SK-N-SH (cell line): ENCODE data around the gene LACTBL1. TPM values are rescaled to one million over a fixed set of nuclear protein-coding genes. Genes with fewer than 3 reads are reported as not detected.

ENCODE experiments used
- CTCF ChIA-PET: fragments of 300-600, 350-600 bp; formaldehyde crosslinking; extraction: SDS; loops from one replicate; lab custom pipeline; 2021; lab: Yijun Ruan, JAX
- POLR2A ChIA-PET: fragments of 350-600 bp; sonication (Branson Sonifier 250); formaldehyde crosslinking; extraction: SDS; loops from one replicate; lab custom pipeline; 2020; ENCODE audit warnings: antibody characterized with exemption, inconsistent platforms; lab: Yijun Ruan, JAX
- DNase-seq: peaks from one replicate; pipeline ENCODE4 v3.0.0; 2012
- H2AFZ ChIP-seq: fragments of 200-600 bp; sonication (generic); 2 replicates; pipeline ENCODE4 v1.8.1; 2016; ENCODE audit warnings: antibody characterized with exemption, mild to moderate bottlenecking, low read depth
- H3F3A ChIP-seq: fragments of 200-600 bp; sonication (generic); replicated peaks from 2 replicates; pipeline ENCODE3; 2016; ENCODE audit warnings: antibody characterized with exemption, mild to moderate bottlenecking; ENCODE audit not compliant: insufficient read depth
- H3K27ac ChIP-seq, 2 experiments: fragments of 200-500 bp in 1 of 2; fragments of 200-600 bp in 1 of 2; sonication (Bioruptor generic) in 1 of 2; sonication (generic), shearing (Covaris generic) in 1 of 2; 2 replicates each; pipeline versions ENCODE4 v1.5.1 to v1.6.1; 2014 to 2016; ENCODE audit warnings: low read depth in 2 of 2, inconsistent platforms in 1 of 2, low read length in 1 of 2, mild to moderate bottlenecking in 1 of 2, mixed read lengths in 1 of 2
- H3K27me3 ChIP-seq: fragments of 200-600 bp; sonication (generic), shearing (Covaris generic); 2 replicates; pipeline ENCODE4 v1.6.1; 2016; ENCODE audit warnings: mixed run types; ENCODE audit not compliant: insufficient read depth
- H3K36me3 ChIP-seq, 2 experiments: fragments of 200-500 bp in 1 of 2; fragments of 200-600 bp in 1 of 2; sonication (Bioruptor generic) in 1 of 2; sonication (generic) in 1 of 2; replicated peaks in 1 of 2; 2 replicates each; pipeline versions ENCODE3 to v1.5.1; 2014 to 2016; ENCODE audit warnings: low read length in 1 of 2, mild to moderate bottlenecking in 1 of 2; ENCODE audit not compliant: insufficient read depth in 2 of 2, control insufficient read depth in 1 of 2
- H3K4me1 ChIP-seq, 2 experiments: fragments of 200-500 bp in 1 of 2; fragments of 200-600 bp in 1 of 2; sonication (Bioruptor generic) in 1 of 2; sonication (generic), shearing (Covaris generic) in 1 of 2; 2 replicates each; pipeline versions ENCODE4 v1.5.1 to v1.6.1; 2014 to 2016; ENCODE audit warnings: low read depth in 1 of 2, low read length in 1 of 2, mixed run types in 1 of 2; ENCODE audit not compliant: insufficient read depth in 2 of 2, control insufficient read depth in 1 of 2
- H3K4me2 ChIP-seq: fragments of 200-600 bp; sonication (generic), shearing (Covaris generic); 2 replicates; pipeline ENCODE4 v1.6.1; 2017; ENCODE audit warnings: mixed run types
- H3K4me3 ChIP-seq, 2 experiments: fragments of 200-500 bp in 1 of 2; fragments of 200-600 bp in 1 of 2; sonication (Bioruptor generic) in 1 of 2; sonication (generic), shearing (Covaris generic) in 1 of 2; 2 replicates each; pipeline versions ENCODE4 v1.5.1 to v1.8.1; 2014 to 2016; ENCODE audit warnings: low read depth in 2 of 2, inconsistent platforms in 1 of 2, low read length in 1 of 2, mild to moderate bottlenecking in 1 of 2, mixed read lengths in 1 of 2, moderate library complexity in 1 of 2
- H3K79me2 ChIP-seq: fragments of 200-600 bp; sonication (generic); 2 replicates; pipeline ENCODE4 v1.8.1; 2017; ENCODE audit warnings: mild to moderate bottlenecking; ENCODE audit not compliant: insufficient read depth
- H3K9ac ChIP-seq: fragments of 200-600 bp; sonication (generic); 2 replicates; pipeline ENCODE4 v1.6.1; 2017; ENCODE audit warnings: mixed run types
- H3K9me2 ChIP-seq: fragments of 200-600 bp; sonication (generic); 2 replicates; pipeline ENCODE4 v1.6.1; 2017; ENCODE audit warnings: mixed run types
- H3K9me3 ChIP-seq: fragments of 200-600 bp; sonication (generic); 2 replicates; pipeline ENCODE4 v1.6.1; 2017; ENCODE audit warnings: mixed run types, mild to moderate bottlenecking, moderate library complexity
- H4K20me1 ChIP-seq: fragments of 200-600 bp; sonication (generic); 2 replicates; pipeline ENCODE4 v1.6.1; 2017; ENCODE audit warnings: mild to moderate bottlenecking, mixed run types; ENCODE audit not compliant: insufficient read depth
- EP300 ChIP-seq, 2 experiments: IDR thresholded peaks; 2 replicates each; pipeline versions ENCODE4 v1.4.0 to v1.6.1; 2012; ENCODE audit warnings: borderline replicate concordance in 1 of 2, low read depth in 1 of 2, low read length in 1 of 2
- EZH2phosphoT487 ChIP-seq: fragments of 200-600 bp; sonication (generic); IDR thresholded peaks from 2 replicates; pipeline ENCODE4 v1.6.1; 2017; ENCODE audit warnings: low read depth, mixed run types, mild to moderate bottlenecking, antibody characterized with exemption, moderate library complexity, borderline replicate concordance
- FOSL2 ChIP-seq: IDR thresholded peaks from 2 replicates; pipeline ENCODE4 v1.4.0; 2012; ENCODE audit warnings: low read depth, mild to moderate bottlenecking, moderate library complexity, borderline replicate concordance
- FOXM1 ChIP-seq: IDR thresholded peaks from 2 replicates; pipeline ENCODE4 v1.4.0; 2012; ENCODE audit warnings: low read depth, mild to moderate bottlenecking
- MXI1 ChIP-seq: IDR thresholded peaks from 2 replicates; pipeline ENCODE4 v1.6.1; 2012; ENCODE audit warnings: mild to moderate bottlenecking, low read depth, low read length, improper control_type of control experiment
- NRF1 ChIP-seq: IDR thresholded peaks from 2 replicates; pipeline ENCODE4 v1.6.1; 2012; ENCODE audit warnings: low read depth, mild to moderate bottlenecking, low read length
- RFX5 ChIP-seq: IDR thresholded peaks from 2 replicates; pipeline ENCODE4 v1.6.1; 2012; ENCODE audit warnings: mild to moderate bottlenecking, improper control_type of control experiment, low read length
- SIN3A ChIP-seq: IDR thresholded peaks from 2 replicates; pipeline ENCODE4 v1.6.1; 2012; ENCODE audit warnings: low read depth, mild to moderate bottlenecking, low read length, moderate library complexity, borderline replicate concordance
- TEAD4 ChIP-seq: IDR thresholded peaks from 2 replicates; pipeline ENCODE4 v1.4.0; 2012; ENCODE audit warnings: mild to moderate bottlenecking, borderline replicate concordance; ENCODE audit not compliant: insufficient read depth
- USF1 ChIP-seq: IDR thresholded peaks from 2 replicates; pipeline ENCODE4 v1.4.0; 2012; ENCODE audit warnings: low read depth, borderline replicate concordance
- USF2 ChIP-seq: fragments of 150-350 bp; IDR thresholded peaks from 2 replicates; pipeline ENCODE4 v1.6.1; 2017; ENCODE audit warnings: antibody characterized with exemption, low read length, low read depth, borderline replicate concordance
- YY1 ChIP-seq: IDR thresholded peaks from 2 replicates; pipeline ENCODE4 v1.4.0; 2012; ENCODE audit warnings: low read depth, mild to moderate bottlenecking
- ZBTB33 ChIP-seq: IDR thresholded peaks from 2 replicates; pipeline ENCODE4 v1.4.0; 2012; ENCODE audit warnings: low read depth, borderline replicate concordance
- WGBS: methylation state at CpG from one replicate; pipeline ENCODE4 v1.1.6; 2017; ENCODE audit warnings: low lambda C conversion rate; 5-methylcytosine and 5-hydroxymethylcytosine counted together
- polyA plus RNA-seq, 3 experiments: library from polyadenylated mRNA; depleted of rRNA; stranded (reverse); fragments of >200 nt; gene quantifications; 2 replicates each; pipeline ENCODE4 v1.2.3, GENCODE V29; 2012
- TF ChIP-seq, protein P1 (sequence below): fragments of 150-350 bp; IDR thresholded peaks from 2 replicates; pipeline ENCODE4 v1.6.1; 2016; ENCODE audit warnings: mild to moderate bottlenecking, low read depth, low read length
- TF ChIP-seq, protein P2 (sequence below): IDR thresholded peaks from 2 replicates; pipeline ENCODE4 v1.4.0; 2012; ENCODE audit warnings: low read depth

Gene LACTBL1
- polyA plus RNA-seq, 1 of the 3 experiments (the other 2 are of a cell fraction), result not detected

- 48% methylated on average over 5 of the region's 5 CpGs for WGBS
- H3K9ac ChIP-seq, result no peak overlapping the region
- H3K4me1 ChIP-seq, result peaks cover 5 to 7% of the 10 kb centered on the region in 2 experiments; a peak in 2 of 4 replicates
- H3K4me2 ChIP-seq, result no peak overlapping the region
- no peak overlapping the region for H2AFZ ChIP-seq
- H3K79me2 ChIP-seq, result no peaks in the 10 kb centered on the region
- H3K27ac ChIP-seq, result no peak overlapping the region
- H4K20me1 ChIP-seq, result no peaks in the 10 kb centered on the region
- CTCF ChIA-PET, result interaction anchor here (0.8 to 3.4 kb wide), 3 partner anchors 11 to 262 kb away, joined by 4 to 24 read pairs (median 11); no protein-coding TSS in a partner anchor
- POLR2A ChIA-PET, result no interaction called here
- no peak for DNase-seq
- H3K4me3 ChIP-seq, result no peak overlapping the region
- no peaks in the 10 kb centered on the region for H3K27me3 ChIP-seq
- no peaks in the 10 kb centered on the region for H3F3A ChIP-seq
- TF ChIP-seq RFX5, result no peak
- TF ChIP-seq USF1, result no peak
- no peak for TF ChIP-seq NRF1
- no peak for TF ChIP-seq USF2
- TF ChIP-seq, all 33 proteins: peak for 0
- H3K9me3 ChIP-seq, result no peaks in the 10 kb centered on the region
- H3K36me3 ChIP-seq, result no peaks in the 10 kb centered on the region
- no peaks in the 10 kb centered on the region for H3K9me2 ChIP-seq
Observed at GRCh38 chr1:22966309-22966708, 6.4 kb downstream of the LACTBL1 start.

DNA sequence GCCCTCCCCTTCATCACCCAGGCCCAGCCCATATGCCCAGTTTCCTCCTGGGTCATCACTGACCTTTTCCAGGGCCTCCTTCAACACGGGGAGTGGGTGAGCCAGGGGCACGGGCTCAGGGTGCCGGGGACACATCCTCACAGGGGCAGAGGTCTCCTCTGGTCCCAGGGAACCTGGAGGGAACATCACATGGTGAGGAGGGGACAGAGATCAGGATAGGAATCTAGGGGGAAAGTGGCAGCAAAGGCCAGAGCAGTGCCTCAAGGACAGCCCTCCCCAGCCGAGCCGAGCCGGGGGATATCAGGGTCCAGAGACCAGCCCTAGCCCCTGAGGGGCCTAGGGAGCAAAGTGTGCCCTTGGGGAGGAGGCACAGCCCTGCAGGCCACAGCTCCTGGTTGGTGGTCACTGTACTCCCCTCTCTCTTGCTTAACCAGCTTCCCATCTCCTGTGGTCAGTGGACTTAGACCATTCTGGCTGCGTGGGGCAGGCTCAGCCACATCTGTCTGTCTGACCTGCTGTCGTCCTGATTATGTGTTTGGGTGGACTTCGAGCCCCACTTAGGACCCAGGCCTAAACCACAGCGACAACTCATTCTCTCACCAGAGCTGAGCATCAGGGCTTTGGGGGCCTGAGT is 9.5 kb downstream of the LACTBL1 start:
- H3K9me3 ChIP-seq, result no peaks in the 10 kb centered on the region
- no peak overlapping the region for H3K27ac ChIP-seq
- H2AFZ ChIP-seq, result no peak overlapping the region
- no peaks in the 10 kb centered on the region for H3K9me2 ChIP-seq
- no peaks in the 10 kb centered on the region for H3F3A ChIP-seq
- no peaks in the 10 kb centered on the region for H4K20me1 ChIP-seq
- WGBS, result 65% methylated on average over 9 of the region's 10 CpGs
- H3K9ac ChIP-seq, result no peak overlapping the region
- no peaks in the 10 kb centered on the region for H3K79me2 ChIP-seq
- H3K4me1 ChIP-seq, result no peaks in the 10 kb centered on the region
- H3K4me3 ChIP-seq, result no peak overlapping the region
- CTCF ChIA-PET, result interaction anchor here (0.8 to 3.4 kb wide), 15 partner anchors 10 to 297 kb away, joined by 3 to 25 read pairs (median 8); partner anchors contain the start of gene LACTBL1
- H3K4me2 ChIP-seq, result no peak overlapping the region
- DNase-seq, result no peak
- no peaks in the 10 kb centered on the region for H3K27me3 ChIP-seq
- H3K36me3 ChIP-seq, result no peaks in the 10 kb centered on the region
- TF ChIP-seq EP300 (IDR thresholded peaks at IDR 0.05; ENCODE audit: borderline replicate concordance in 1 of 2, low read depth in 1 of 2, low read length in 1 of 2) (no peak), RFX5 (no peak), FOXM1 (no peak), TEAD4 (no peak), EZH2phosphoT487 (no peak)
- TF ChIP-seq, all 33 proteins: peak for 0
- POLR2A ChIA-PET, result interaction anchor here (1.3 kb wide), 1 partner anchor 56 kb away, joined by 3 read pairs; the partner anchor contains the start of gene KDM1A

DNA sequence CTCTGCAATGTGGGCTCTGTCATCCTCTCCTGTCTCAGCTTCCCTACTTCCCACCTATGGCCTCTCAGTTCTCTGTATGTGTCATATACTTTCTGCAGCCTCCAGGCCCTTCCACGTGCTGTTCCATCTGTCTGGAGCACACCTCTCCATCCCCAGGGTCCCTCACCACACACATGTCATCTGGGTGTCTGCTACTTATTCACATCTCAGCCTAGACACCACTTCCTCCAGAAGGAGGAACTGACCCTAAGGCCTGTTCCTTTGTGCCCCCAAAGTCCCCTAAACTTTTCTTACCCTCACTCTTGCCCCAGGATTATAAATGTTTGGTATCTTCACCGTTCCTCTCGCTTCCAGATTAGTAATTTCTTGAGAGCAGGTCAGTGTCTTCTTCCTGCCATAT is 10.1 kb downstream of the LACTBL1 start:
- Histone ChIP-seq H3K27me3 (no peaks in the 10 kb centered on the region), H3K4me3 (no peak overlapping the region), H3K9me3 (no peaks in the 10 kb centered on the region), H3K9ac (no peak overlapping the region), H3K79me2 (no peaks in the 10 kb centered on the region), H3F3A (no peaks in the 10 kb centered on the region), H3K4me1 (no peaks in the 10 kb centered on the region), H3K27ac (no peak overlapping the region), H3K9me2 (no peaks in the 10 kb centered on the region), H4K20me1 (no peaks in the 10 kb centered on the region), H3K36me3 (no peaks in the 10 kb centered on the region), H2AFZ (no peak overlapping the region), H3K4me2 (no peak overlapping the region)
- WGBS, result 41% methylated on average over 3 of the region's 3 CpGs
- ChIA-PET POLR2A (no interaction called here), CTCF (interaction anchor here (1.1 kb wide), 1 partner anchor 76 kb away, joined by 3 read pairs; no protein-coding TSS in a partner anchor)
- DNase-seq, result no peak
- TF ChIP-seq, protein P1, sequence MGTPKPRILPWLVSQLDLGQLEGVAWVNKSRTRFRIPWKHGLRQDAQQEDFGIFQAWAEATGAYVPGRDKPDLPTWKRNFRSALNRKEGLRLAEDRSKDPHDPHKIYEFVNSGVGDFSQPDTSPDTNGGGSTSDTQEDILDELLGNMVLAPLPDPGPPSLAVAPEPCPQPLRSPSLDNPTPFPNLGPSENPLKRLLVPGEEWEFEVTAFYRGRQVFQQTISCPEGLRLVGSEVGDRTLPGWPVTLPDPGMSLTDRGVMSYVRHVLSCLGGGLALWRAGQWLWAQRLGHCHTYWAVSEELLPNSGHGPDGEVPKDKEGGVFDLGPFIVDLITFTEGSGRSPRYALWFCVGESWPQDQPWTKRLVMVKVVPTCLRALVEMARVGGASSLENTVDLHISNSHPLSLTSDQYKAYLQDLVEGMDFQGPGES, result no peak
- no peak for TF ChIP-seq NRF1
- TF ChIP-seq, protein P2, sequence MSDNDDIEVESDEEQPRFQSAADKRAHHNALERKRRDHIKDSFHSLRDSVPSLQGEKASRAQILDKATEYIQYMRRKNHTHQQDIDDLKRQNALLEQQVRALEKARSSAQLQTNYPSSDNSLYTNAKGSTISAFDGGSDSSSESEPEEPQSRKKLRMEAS, result no peak
- TF ChIP-seq MXI1, result no peak
- no peak for TF ChIP-seq ZBTB33
- TF ChIP-seq SIN3A, result no peak
- no peak for TF ChIP-seq FOSL2
- no peak for TF ChIP-seq YY1
